Heart right ventricle (tissue), 16 donors: Measurements from ENCODE around the gene NUAK1. TPM values are rescaled to one million over a fixed set of nuclear protein-coding genes. Genes with fewer than 3 reads are reported as not detected.
"Not testable (repeated sequence)": the region's sequence is repeated elsewhere in the genome, so short reads cannot be mapped to it uniquely, and the experiment has no call there.

ENCODE experiments used
- ATAC-seq, 8 donors: fragments of 200-7000 bp; cut with Tn5 transposase; one replicate each; pipeline ENCODE4 v1.9.1; 2020; ENCODE audit warnings: mild to moderate bottlenecking in 8 of 8, moderate library complexity in 8 of 8, moderate number of reproducible peaks in 1 of 8
- DNase-seq, 2 donors: peaks; one replicate each; pipeline ENCODE4 v3.0.0-alpha.2; 2020
- H3K27ac ChIP-seq, 10 donors: fragments of 200-600 bp; sonication (generic) in 2 of 10; one replicate each; pipeline versions ENCODE4 v1.5.0 to v1.8.0; 2020 to 2022; ENCODE audit warnings: mild to moderate bottlenecking in 3 of 10
- H3K27me3 ChIP-seq, 7 donors: fragments of 200-600 bp; one replicate each; pipeline ENCODE4 v1.8.0; 2021 to 2022; ENCODE audit warnings: mild to moderate bottlenecking in 2 of 7
- H3K36me3 ChIP-seq, 9 donors: fragments of 200-600 bp; sonication (generic) in 1 of 9; one replicate each; pipeline versions ENCODE4 v1.5.0 to v1.8.0; 2020 to 2022; ENCODE audit warnings: mild to moderate bottlenecking in 2 of 9
- H3K4me1 ChIP-seq, 9 donors: fragments of 200-600 bp; sonication (generic) in 1 of 9; one replicate each; pipeline versions ENCODE4 v1.5.0 to v1.8.0; 2020 to 2022; ENCODE audit warnings: mild to moderate bottlenecking in 4 of 9
- H3K4me3 ChIP-seq, 10 donors: fragments of 200-600 bp; sonication (generic) in 2 of 10; one replicate each; pipeline versions ENCODE4 v1.5.0 to v1.8.0; 2020 to 2022; ENCODE audit warnings: mild to moderate bottlenecking in 7 of 10, moderate library complexity in 2 of 10
- H3K9me3 ChIP-seq, 11 donors: fragments of 200-600 bp in 10 of 11; sonication (generic) in 2 of 11; one replicate each; pipeline versions ENCODE4 v1.5.0 to v1.8.0; 2013 to 2022; ENCODE audit warnings: mild to moderate bottlenecking in 2 of 11, control low read depth in 1 of 11, moderate library complexity in 1 of 11
- CTCF ChIP-seq, 9 donors: fragments of 200-600 bp; sonication (generic) in 2 of 9; IDR thresholded peaks; one replicate each; pipeline versions ENCODE4 v1.5.0 to v1.8.0; 2021 to 2022; ENCODE audit warnings: antibody characterized with exemption in 9 of 9, mild to moderate bottlenecking in 5 of 9, moderate library complexity in 1 of 9
- whole genome bisulfite sequencing, 2 donors: extraction: QIAGEN DNeasy Blood & Tissue Kit; methylation state at CpG; one replicate each; pipeline ENCODE4 v1.1.7; 2013; ENCODE audit warnings: inconsistent platforms in 1 of 2; 5-methylcytosine and 5-hydroxymethylcytosine counted together
- intact Hi-C, 10 donors: fragments of 100-400 bp; cut with DNase I; formaldehyde crosslinking; loops; one replicate each; pipeline versions ENCODE4 v1.11.1 to v1.14.2; 2022
- polyA plus RNA-seq, 2 donors: library from polyadenylated mRNA; stranded (reverse); fragments of 200-250 nt; gene quantifications; one replicate each; pipeline ENCODE4 v1.2.3, GENCODE V29; 2013
- total RNA-seq, 10 donors: library from RNA; stranded (reverse); fragmentation: NEBNext Ultra II Directional in 3 of 10; extraction: Animal tissue kit (Norgen Biotek cat#: 25700) in 3 of 10; gene quantifications; one replicate each; pipeline versions ENCODE4 v1.2.1 to v1.2.4, GENCODE V29; 2021 to 2023
- donor health status: Arrhythmogenic right ventricular cardiomyopathy.
- donor health status: ischemic (EF 13 %, LVEDD 7.1; RV severe dilation, severe dysfunction).
- donor health status: healthy with polysubstance abuse.
- donor health status: DM: no; HTN: yes; CAD: no.
- donor health status: DM: no; HTN: no; CAD: no.
- donor health status: ischemic (EF 25% LVEDD 6.9; RV normal size, moderate dysfunction).
- donor health status: ischemic (EF 25% LVEDD 5.7; RV mildly dilated, moderate dysfunction).
- donor health status: healthy.
- donor health status: DM: yes; HTN: yes; CAD: no.
- donor health status: Ischemic cardiomyopathy.
- donor health status: ischemic (EF 35%, LVEDD 5.7; RV mildly dilated, moderate dysfunction).
- donor health status: nonischemic (EF 11% LVEDD 7.7; RV severe dilation, severe dysfunction).
- donor health status: DM: yes; HTN: yes; CAD: no.
- donor health status: PGD.
- donor health status: ischemic (EF 29% LVEDD 5.4; RV normal size, mild dysfunction).
- donor health status: nonischemic (EF 23%, LVEDD 6.1; RV moderate dilation, normal function).

The NUAK1 gene
- total and polyA plus RNA-seq, 12 donors, result 9.8 to 59.0 (median 44.8) TPM

DNA sequence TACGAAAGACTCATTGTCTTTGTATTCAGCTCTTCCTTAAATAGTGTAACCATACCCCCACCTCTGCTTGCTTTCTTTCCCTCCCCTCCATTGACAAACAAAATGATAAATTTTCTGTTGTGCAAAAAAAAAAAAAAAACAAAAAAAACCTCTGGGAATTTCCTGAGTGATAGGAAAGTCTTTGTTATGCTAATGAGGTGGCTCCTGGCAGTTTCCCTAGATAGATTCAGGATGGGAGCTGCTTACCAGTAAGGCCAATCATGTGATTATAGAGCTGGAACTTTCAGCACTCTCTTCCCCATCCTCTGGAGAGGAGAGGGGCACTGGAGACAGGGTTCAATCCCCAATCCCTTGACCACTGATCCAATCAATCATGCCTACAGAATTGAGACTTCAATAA lies 120.5 kb downstream of the NUAK1 start:
- 84 to 100% methylated on average over 1 of the region's 1 CpG for WGBS, 2 donors
- TF ChIP-seq CTCF (IDR thresholded peaks at IDR 0.05), result no peak
- no peaks in the 10 kb centered on the region for H3K27me3 ChIP-seq

DNA sequence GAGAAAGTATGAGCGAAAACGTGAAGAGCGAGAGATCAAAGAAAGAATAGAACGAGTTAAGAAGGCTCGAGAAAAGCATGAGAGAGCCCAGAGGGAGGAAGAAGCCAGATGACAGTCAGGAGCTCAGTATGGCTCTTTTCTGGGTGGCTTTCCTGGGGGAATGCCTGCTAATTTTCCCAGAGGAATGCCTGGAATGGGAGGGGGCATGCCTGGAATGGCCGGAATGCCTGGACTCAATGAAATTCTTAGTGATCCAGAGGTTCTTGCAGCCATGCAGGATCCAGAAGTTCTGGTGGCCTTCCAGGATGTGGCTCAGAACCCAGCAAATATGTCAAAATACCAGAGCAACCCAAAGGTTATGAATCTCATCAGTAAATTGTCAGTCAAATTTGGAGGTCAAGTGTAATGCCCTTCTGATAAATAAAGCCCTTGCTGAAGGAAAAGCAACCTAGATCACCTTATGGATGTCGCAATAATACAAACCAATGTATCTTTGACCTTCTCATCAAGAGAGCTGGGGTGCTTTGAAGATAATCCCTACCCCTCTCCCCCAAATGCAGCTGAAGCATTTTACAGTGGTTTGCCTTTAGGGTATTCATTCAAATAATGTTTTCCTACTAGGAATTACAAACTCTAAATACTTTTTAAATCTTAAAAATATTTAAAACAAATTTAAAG lies 122.0 kb downstream of the NUAK1 start:
- H3K27ac ChIP-seq, ATAC-seq, H3K27me3 ChIP-seq, DNase-seq, H3K36me3 ChIP-seq, intact Hi-C loops, H3K4me3 ChIP-seq: not testable (repeated sequence)
- peaks cover 0 to 24% (median 13%) of the 10 kb centered on the region in 9 donors for H3K4me1 ChIP-seq
- WGBS, 2 donors, result 92 to 95% methylated on average over 7 of the region's 7 CpGs
- H3K9me3 ChIP-seq, result peaks cover 0 to 18% (median 6%) of the 10 kb centered on the region in 11 donors

More for the DNA sequence above, 120.5 kb downstream of the NUAK1 start:
- DNase-seq, result no peak
- no peaks in the 10 kb centered on the region for H3K36me3 ChIP-seq
- H3K27ac ChIP-seq, result no peak overlapping the region
- H3K4me1 ChIP-seq, result peaks cover 0 to 28% (median 17%) of the 10 kb centered on the region in 9 donors
- no peak overlapping the region for H3K4me3 ChIP-seq
- peaks cover 0 to 18% (median 6%) of the 10 kb centered on the region in 11 donors for H3K9me3 ChIP-seq
- intact Hi-C loops, result no loop called here
- no peak for ATAC-seq

DNA sequence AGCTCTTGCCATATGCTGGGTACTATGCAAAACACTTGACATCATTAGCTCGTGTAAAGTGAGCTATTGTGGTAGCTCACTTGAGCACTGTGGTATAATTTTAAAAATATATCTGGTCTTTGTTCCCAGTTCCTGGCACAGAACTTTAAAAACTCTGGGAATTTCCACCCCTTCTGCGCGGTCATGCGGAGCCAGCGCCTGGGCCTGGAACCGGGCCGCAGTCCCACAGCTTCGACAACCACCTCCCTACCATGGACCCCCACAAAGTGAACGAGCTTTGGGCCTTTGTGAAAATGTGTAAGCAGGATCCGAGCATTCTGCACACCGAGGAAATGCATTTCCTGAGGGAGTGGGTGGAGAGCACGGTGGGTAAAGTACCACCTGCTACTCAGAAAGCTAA lies 123.1 kb downstream of the NUAK1 start:
- WGBS, 2 donors, result 72 to 77% methylated on average over 12 of the region's 12 CpGs
- H3K4me3 ChIP-seq, result no peak overlapping the region
- ATAC-seq (peak in 2 of 8 donors; percentile 30 to 35), DNase-seq (no peak)
- no peak for TF ChIP-seq CTCF (IDR thresholded peaks at IDR 0.05)
- H3K4me1 ChIP-seq, result peaks cover 0 to 13% (median 2%) of the 10 kb centered on the region in 9 donors
- H3K9me3 ChIP-seq, result peaks cover 0 to 18% (median 6%) of the 10 kb centered on the region in 11 donors
- no peaks in the 10 kb centered on the region for H3K36me3 ChIP-seq
- no peaks in the 10 kb centered on the region for H3K27me3 ChIP-seq
- H3K27ac ChIP-seq, result no peak overlapping the region
- intact Hi-C loops, result no loop called here

GRCh38 chr12:106013941-106014340 lies 124.8 kb downstream of the NUAK1 start:
- H3K27ac ChIP-seq, result no peak overlapping the region
- DNase-seq (no peak), ATAC-seq (no peak)
- H3K4me3 ChIP-seq, result no peak overlapping the region
- TF ChIP-seq CTCF (IDR thresholded peaks at IDR 0.05), result no peak
- 95 to 100% methylated on average over 4 of the region's 4 CpGs for WGBS, 2 donors
- no peaks in the 10 kb centered on the region for H3K27me3 ChIP-seq
- H3K4me1 ChIP-seq, result peaks cover 0 to 9% (median 0%) of the 10 kb centered on the region in 9 donors
- intact Hi-C loops, result no loop called here
- peaks cover 0 to 15% (median 6%) of the 10 kb centered on the region in 11 donors for H3K9me3 ChIP-seq
- no peaks in the 10 kb centered on the region for H3K36me3 ChIP-seq

Other genes with a start within 250 kb of the NUAK1 start
- gene CKAP4, start 109.1 kb upstream of the NUAK1 start, total RNA-seq, result 10 to 100 TPM; 38.5 to 63.2 (median 47.9) TPM
- gene CKAP4, start 109.1 kb upstream of the NUAK1 start, polyA plus RNA-seq, result 10 to 100 TPM; 12.9 to 40.1 TPM
- 100 to 1,000 TPM in 9 of 10 donors, 10 to 100 TPM in 1; 77.6 to 168 (median 120) TPM for gene TCP11L2, start 163.8 kb upstream of the NUAK1 start, total RNA-seq
- 10 to 100 TPM in 1 of 2 donors, 1 to 10 TPM in 1; 4.9 to 15.4 TPM for gene TCP11L2, start 163.8 kb upstream of the NUAK1 start, polyA plus RNA-seq
- gene POLR3B, start 218.8 kb upstream of the NUAK1 start, total RNA-seq, result 10 to 100 TPM in 4 of 10 donors, 1 to 10 TPM in 6; 7.4 to 12.0 (median 9.6) TPM
- gene POLR3B, start 218.8 kb upstream of the NUAK1 start, polyA plus RNA-seq, result 1 to 10 TPM; 2.0 to 5.0 TPM